CD14-positive monocyte (primary cell): ENCODE data around the gene EBP. TPM values are rescaled to one million over a fixed set of nuclear protein-coding genes. Genes with fewer than 3 reads are reported as not detected.
A peak's percentile ranks its signal among the peaks of the same experiment; 100 is the strongest.

Experiments
- DNase-seq, 3 donors: peaks; one replicate each; pipeline ENCODE4 v3.0.0-alpha.2; 2011 to 2022
- H2AFZ ChIP-seq: 2 replicates; pipeline ENCODE4 v1.6.0; 2012; ENCODE audit warnings: mild to moderate bottlenecking, low read depth, low read length, inconsistent platforms; ENCODE audit not compliant: insufficient read depth, poor library complexity, severe bottlenecking
- H3K27ac ChIP-seq, 2 donors: 1 replicate in 1 of 2; 2 replicates in 1 of 2; pipeline ENCODE4 v1.5.1; 2012 to 2013; ENCODE audit warnings: low read length in 2 of 2, control low read depth in 1 of 2, inconsistent platforms in 1 of 2, low read depth in 1 of 2, mild to moderate bottlenecking in 1 of 2
- H3K27me3 ChIP-seq, 2 donors: one replicate each; pipeline versions ENCODE4 v1.6.0 to v1.6.1; 2011 to 2013; ENCODE audit warnings: low read length in 2 of 2; ENCODE audit not compliant: control insufficient read depth in 2 of 2, insufficient read depth in 2 of 2
- H3K36me3 ChIP-seq, 2 donors: replicated peaks in 1 of 2; 1 replicate in 1 of 2; 2 replicates in 1 of 2; pipeline versions ENCODE4 v1.5.1 to v1.6.1; 2012 to 2013; ENCODE audit warnings: low read length in 2 of 2, control low read depth in 1 of 2, inconsistent platforms in 1 of 2, mild to moderate bottlenecking in 1 of 2; ENCODE audit not compliant: insufficient read depth in 2 of 2, control insufficient read depth in 1 of 2
- H3K4me1 ChIP-seq, 2 donors: 1 replicate in 1 of 2; 2 replicates in 1 of 2; pipeline versions ENCODE4 v1.5.1 to v1.6.1; 2012 to 2013; ENCODE audit warnings: low read length in 2 of 2, control low read depth in 1 of 2, inconsistent platforms in 1 of 2, mild to moderate bottlenecking in 1 of 2, moderate library complexity in 1 of 2; ENCODE audit not compliant: insufficient read depth in 2 of 2, control insufficient read depth in 1 of 2
- H3K4me2 ChIP-seq: replicated peaks from 2 replicates; pipeline ENCODE3; 2012; ENCODE audit warnings: low read length, moderate library complexity, mild to moderate bottlenecking; ENCODE audit not compliant: poor library complexity, severe bottlenecking; ENCODE audit errors: extremely low read depth
- H3K4me3 ChIP-seq, 3 experiments: fragments of 200-600 bp in 1 of 3; sonication (generic) in 1 of 3; replicated peaks in 1 of 3; 1 replicate in 2 of 3; 2 replicates in 1 of 3; pipeline ENCODE4 v1.5.1; 2011 to 2013; ENCODE audit warnings: low read length in 3 of 3, mild to moderate bottlenecking in 3 of 3, control low read depth in 2 of 3, low read depth in 2 of 3, inconsistent platforms in 1 of 3, moderate library complexity in 1 of 3
- H3K79me2 ChIP-seq: 2 replicates; pipeline ENCODE4 v1.6.0; 2012; ENCODE audit warnings: mild to moderate bottlenecking, control low read depth, inconsistent platforms, low read length, moderate library complexity; ENCODE audit not compliant: insufficient read depth
- H3K9ac ChIP-seq: 2 replicates; pipeline ENCODE4 v1.6.0; 2017; ENCODE audit warnings: low read length, mild to moderate bottlenecking; ENCODE audit not compliant: insufficient read depth, poor library complexity, severe bottlenecking
- H3K9me3 ChIP-seq, 2 donors: replicated peaks in 1 of 2; 1 replicate in 1 of 2; 2 replicates in 1 of 2; pipeline versions ENCODE4 v1.5.1 to v1.6.1; 2012 to 2013; ENCODE audit warnings: low read length in 2 of 2, control low read depth in 1 of 2; ENCODE audit not compliant: control insufficient read depth in 1 of 2, insufficient read depth in 1 of 2
- H4K20me1 ChIP-seq: 2 replicates; pipeline ENCODE4 v1.6.0; 2012; ENCODE audit warnings: mild to moderate bottlenecking, low read length, control low read depth, moderate library complexity; ENCODE audit not compliant: insufficient read depth
- H3K27ac Mint-ChIP-seq, 7 donors: one replicate each; pipeline ENCODE4 v1.8.0; 2020; ENCODE audit warnings: mild to moderate bottlenecking in 7 of 7, mixed read lengths in 7 of 7, moderate library complexity in 6 of 7, inconsistent platforms in 2 of 7
- H3K27me3 Mint-ChIP-seq, 3 donors: one replicate each; pipeline ENCODE4 v1.8.0; 2021 to 2022; ENCODE audit warnings: low read depth in 3 of 3, mild to moderate bottlenecking in 3 of 3, mixed read lengths in 3 of 3, moderate library complexity in 3 of 3, inconsistent platforms in 1 of 3
- H3K36me3 Mint-ChIP-seq, 2 donors: one replicate each; pipeline ENCODE4 v1.8.0; 2020; ENCODE audit warnings: mixed read lengths in 2 of 2, inconsistent platforms in 1 of 2, mild to moderate bottlenecking in 1 of 2
- H3K4me1 Mint-ChIP-seq: one replicate; pipeline ENCODE4 v1.8.0; 2020; ENCODE audit warnings: mild to moderate bottlenecking, mixed read lengths
- H3K4me3 Mint-ChIP-seq, 2 donors: one replicate each; pipeline ENCODE4 v1.8.0; 2020; ENCODE audit warnings: mild to moderate bottlenecking in 2 of 2, mixed read lengths in 2 of 2, moderate library complexity in 1 of 2
- H3K9me3 Mint-ChIP-seq, 7 donors: one replicate each; pipeline ENCODE4 v1.8.0; 2020 to 2022; ENCODE audit warnings: mixed read lengths in 7 of 7, mild to moderate bottlenecking in 6 of 7, moderate library complexity in 6 of 7, inconsistent platforms in 2 of 7
- CTCF ChIP-seq: fragments of 200-600 bp; IDR thresholded peaks from one replicate; pipeline ENCODE4 v1.8.0; 2022; ENCODE audit warnings: antibody characterized with exemption, mild to moderate bottlenecking
- WGBS: methylation state at CpG from one replicate; pipeline ENCODE4 v1.1.5; 2013; ENCODE audit warnings: missing lambda C conversion rate; ENCODE audit not compliant: insufficient coverage; 5-methylcytosine and 5-hydroxymethylcytosine counted together
- intact Hi-C, 2 donors: fragments of 100-400 bp; cut with micrococcal nuclease; formaldehyde crosslinking; loops; one replicate each; pipeline versions ENCODE4 v1.15.0 to v1.15.1; 2023
- polyA plus RNA-seq, 3 donors: library from polyadenylated mRNA; depleted of rRNA in 1 of 3; unstranded in 2 of 3; stranded (reverse) in 1 of 3; fragments of 300-500 nt in 2 of 3; fragments of >200 nt in 1 of 3; fragmentation: Illumina TruSeq in 2 of 3; gene quantifications; 1 replicate in 2 of 3; 2 replicates in 1 of 3; pipeline ENCODE4 v1.2.3, GENCODE V29; 2012 to 2021

EBP gene
- polyA plus RNA-seq, 3 donors = 47.2 to 59.5 (median 47.4) TPM

GRCh38 chrX:48490661-48491060 is 30.9 kb upstream of the EBP start:
- no peak overlapping the region for H3K4me3 Mint-ChIP-seq
- H3K9me3 Mint-ChIP-seq = peaks cover 0 to 3% (median 0%) of the 10 kb centered on the region in 7 donors
- Histone ChIP-seq H4K20me1 (no peaks in the 10 kb centered on the region), H3K4me2 (no peak overlapping the region), H3K9ac (no peak overlapping the region), H3K4me3 (no peak overlapping the region), H3K36me3 (peaks cover 2 to 4% of the 10 kb centered on the region in 2 donors), H3K27me3 (no peaks in the 10 kb centered on the region), H3K79me2 (no peaks in the 10 kb centered on the region), H3K9me3 (no peaks in the 10 kb centered on the region), H2AFZ (no peak overlapping the region), H3K4me1 (peaks cover 10 to 12% of the 10 kb centered on the region in 2 donors), H3K27ac (no peak overlapping the region)
- DNase-seq = no peak
- WGBS = 94% methylated on average over 2 of the region's 8 CpGs
- TF ChIP-seq CTCF = no peak
- no peaks in the 10 kb centered on the region for H3K36me3 Mint-ChIP-seq
- peaks cover 0 to 5% (median 0%) of the 10 kb centered on the region in 3 donors for H3K27me3 Mint-ChIP-seq
- H3K4me1 Mint-ChIP-seq = peaks cover 16% of the 10 kb centered on the region
- H3K27ac Mint-ChIP-seq = peak overlapping the region in 2 of 7 donors; percentile 57 to 83
- intact Hi-C loops = no loop called here

GRCh38 chrX:48491809-48492208 is 29.8 kb upstream of the EBP start:
- intact Hi-C loops = no loop called here
- Histone ChIP-seq H3K9ac (no peak overlapping the region), H3K4me3 (no peak overlapping the region), H3K27me3 (no peaks in the 10 kb centered on the region), H3K27ac (peak overlapping the region in 1 of 2 donors; percentile 62), H3K4me2 (no peak overlapping the region), H3K79me2 (no peaks in the 10 kb centered on the region), H3K4me1 (peaks cover 10 to 12% of the 10 kb centered on the region in 2 donors), H4K20me1 (no peaks in the 10 kb centered on the region), H2AFZ (peak overlapping the region; percentile 61), H3K36me3 (no peaks in the 10 kb centered on the region), H3K9me3 (no peaks in the 10 kb centered on the region)
- peaks cover 0 to 3% (median 0%) of the 10 kb centered on the region in 7 donors for H3K9me3 Mint-ChIP-seq
- no peak for TF ChIP-seq CTCF
- H3K4me1 Mint-ChIP-seq = peaks cover 16% of the 10 kb centered on the region
- no peaks in the 10 kb centered on the region for H3K36me3 Mint-ChIP-seq
- DNase-seq = no peak
- peaks cover 0 to 5% (median 1%) of the 10 kb centered on the region in 3 donors for H3K27me3 Mint-ChIP-seq
- H3K27ac Mint-ChIP-seq = peak overlapping the region in 6 of 7 donors; percentile 58 to 91 (median 82)
- no peak overlapping the region for H3K4me3 Mint-ChIP-seq
- WGBS = 100% methylated on average over 1 of the region's 9 CpGs
